Measurements from ENCODE around the gene MMP25. TPM values are rescaled to one million over a fixed set of nuclear protein-coding genes. Genes with fewer than 3 reads are reported as not detected.
A peak's percentile ranks its signal among the peaks of the same experiment; 100 is the strongest.

The MMP25 gene
- total RNA-seq, 1 experiment from 2014 or later = 0.51 TPM

DNA sequence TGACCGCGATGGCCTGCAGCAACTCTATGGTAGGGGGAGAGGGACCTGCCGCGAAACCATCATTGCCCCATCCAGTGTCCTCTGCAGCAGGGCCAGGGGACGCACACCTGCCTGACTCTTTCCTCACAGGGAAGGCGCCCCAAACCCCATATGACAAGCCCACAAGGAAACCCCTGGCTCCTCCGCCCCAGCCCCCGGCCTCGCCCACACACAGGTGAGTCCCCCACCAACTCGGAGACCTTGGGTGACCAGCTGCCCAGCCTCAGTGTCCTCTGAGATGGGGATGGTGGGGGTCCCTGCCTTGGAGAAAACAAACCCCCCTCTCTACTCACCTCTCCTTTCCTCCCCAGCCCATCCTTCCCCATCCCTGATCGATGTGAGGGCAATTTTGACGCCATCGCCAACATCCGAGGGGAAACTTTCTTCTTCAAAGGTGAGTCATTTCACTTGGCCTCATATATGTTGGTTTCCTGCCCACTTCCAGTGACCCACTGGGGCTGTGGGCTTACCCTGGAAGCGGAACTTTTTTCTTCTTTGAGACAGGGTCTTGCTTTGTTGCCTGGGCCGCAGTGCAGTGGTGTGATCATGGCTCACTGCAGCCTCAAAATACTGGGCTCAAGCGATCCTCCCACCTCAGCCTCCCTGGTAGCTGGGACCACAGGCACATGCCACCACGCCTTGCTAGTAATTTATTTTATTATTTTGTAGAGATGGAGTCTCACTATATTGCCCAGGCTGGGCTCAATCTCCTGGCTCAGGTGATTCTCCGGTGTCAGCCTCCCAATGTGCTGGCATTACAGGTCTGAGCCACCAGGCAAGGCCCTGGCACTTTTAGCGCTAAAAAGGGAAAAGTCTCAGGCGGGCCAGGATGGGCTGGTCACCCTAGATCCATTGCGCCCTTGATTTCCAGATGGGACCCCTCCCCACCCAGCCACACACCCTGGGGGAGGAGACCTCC, 11.1 kb downstream of the MMP25 start:
- Histone ChIP-seq H3K27ac (ENCODE audit: low read length) (no peak overlapping the region), H3K79me2 (ENCODE audit: low read length) (no peaks in the 10 kb centered on the region), H3K9ac (ENCODE audit: low read length) (no peak overlapping the region), H3K9me3 (ENCODE audit: low read length) (no peaks in the 10 kb centered on the region), H3F3A (ENCODE audit: low read length, unreplicated experiment) (no peaks in the 10 kb centered on the region), H4K20me1 (ENCODE audit: low read length) (no peaks in the 10 kb centered on the region), H3K4me2 (ENCODE audit: low read length) (peak overlapping the region; percentile 98), H3K4me3 (ENCODE audit: low read length) (peak overlapping the region; percentile 86), H3K4me1 (ENCODE audit: insufficient read depth, low read length) (no peaks in the 10 kb centered on the region), H3K27me3 (ENCODE audit: low read length) (no peaks in the 10 kb centered on the region), H3K9me2 (replicated peaks; ENCODE audit: low read length) (no peaks in the 10 kb centered on the region), H2AFZ (ENCODE audit: low read length) (no peak overlapping the region), H3K36me3 (ENCODE audit: low read depth, low read length) (no peaks in the 10 kb centered on the region)
- ChIA-PET CTCF (no interaction called here), POLR2A (ENCODE audit: unreplicated experiment) (no interaction called here)
- BruUV-seq (replicated peaks) = TSS peak; percentile 35
- ATAC-seq (no peak), DNase-seq (no peak)
- TF ChIP-seq, protein P1, sequence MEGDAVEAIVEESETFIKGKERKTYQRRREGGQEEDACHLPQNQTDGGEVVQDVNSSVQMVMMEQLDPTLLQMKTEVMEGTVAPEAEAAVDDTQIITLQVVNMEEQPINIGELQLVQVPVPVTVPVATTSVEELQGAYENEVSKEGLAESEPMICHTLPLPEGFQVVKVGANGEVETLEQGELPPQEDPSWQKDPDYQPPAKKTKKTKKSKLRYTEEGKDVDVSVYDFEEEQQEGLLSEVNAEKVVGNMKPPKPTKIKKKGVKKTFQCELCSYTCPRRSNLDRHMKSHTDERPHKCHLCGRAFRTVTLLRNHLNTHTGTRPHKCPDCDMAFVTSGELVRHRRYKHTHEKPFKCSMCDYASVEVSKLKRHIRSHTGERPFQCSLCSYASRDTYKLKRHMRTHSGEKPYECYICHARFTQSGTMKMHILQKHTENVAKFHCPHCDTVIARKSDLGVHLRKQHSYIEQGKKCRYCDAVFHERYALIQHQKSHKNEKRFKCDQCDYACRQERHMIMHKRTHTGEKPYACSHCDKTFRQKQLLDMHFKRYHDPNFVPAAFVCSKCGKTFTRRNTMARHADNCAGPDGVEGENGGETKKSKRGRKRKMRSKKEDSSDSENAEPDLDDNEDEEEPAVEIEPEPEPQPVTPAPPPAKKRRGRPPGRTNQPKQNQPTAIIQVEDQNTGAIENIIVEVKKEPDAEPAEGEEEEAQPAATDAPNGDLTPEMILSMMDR (conservative IDR thresholded peaks at IDR 0.05; ENCODE audit: low read depth, low read length) = no peak
- TF ChIP-seq EZH2 (IDR thresholded peaks at IDR 0.05; ENCODE audit: low read length, unreplicated experiment) = no peak
- intact Hi-C loops (cut with micrococcal nuclease) = no loop called here

DNA sequence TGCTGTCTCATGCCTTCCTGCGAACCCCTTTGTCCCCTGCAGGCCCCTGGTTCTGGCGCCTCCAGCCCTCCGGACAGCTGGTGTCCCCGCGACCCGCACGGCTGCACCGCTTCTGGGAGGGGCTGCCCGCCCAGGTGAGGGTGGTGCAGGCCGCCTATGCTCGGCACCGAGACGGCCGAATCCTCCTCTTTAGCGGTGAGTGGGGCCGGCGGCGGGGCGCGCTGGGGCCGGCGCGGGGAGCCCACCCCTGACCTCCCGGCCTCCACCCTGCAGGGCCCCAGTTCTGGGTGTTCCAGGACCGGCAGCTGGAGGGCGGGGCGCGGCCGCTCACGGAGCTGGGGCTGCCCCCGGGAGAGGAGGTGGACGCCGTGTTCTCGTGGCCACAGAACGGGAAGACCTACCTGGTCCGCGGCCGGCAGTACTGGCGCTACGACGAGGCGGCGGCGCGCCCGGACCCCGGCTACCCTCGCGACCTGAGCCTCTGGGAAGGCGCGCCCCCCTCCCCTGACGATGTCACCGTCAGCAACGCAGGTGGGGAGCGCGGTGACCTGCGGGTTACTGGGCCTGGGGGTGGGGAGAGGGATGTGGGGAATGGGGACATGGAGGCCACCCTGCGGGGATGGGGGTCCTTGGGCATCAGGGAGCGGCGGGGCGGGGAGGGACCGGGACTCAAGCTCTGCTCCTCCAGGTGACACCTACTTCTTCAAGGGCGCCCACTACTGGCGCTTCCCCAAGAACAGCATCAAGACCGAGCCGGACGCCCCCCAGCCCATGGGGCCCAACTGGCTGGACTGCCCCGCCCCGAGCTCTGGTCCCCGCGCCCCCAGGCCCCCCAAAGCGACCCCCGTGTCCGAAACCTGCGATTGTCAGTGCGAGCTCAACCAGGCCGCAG, 12.0 kb downstream of the MMP25 start:
- Histone ChIP-seq H3K36me3 (ENCODE audit: low read depth, low read length) (no peaks in the 10 kb centered on the region), H4K20me1 (ENCODE audit: low read length) (no peaks in the 10 kb centered on the region), H3K4me3 (ENCODE audit: low read length) (peak overlapping the region; percentile 86), H3K4me2 (ENCODE audit: low read length) (peak overlapping the region; percentile 98), H3K27me3 (ENCODE audit: low read length) (no peaks in the 10 kb centered on the region), H3K4me1 (ENCODE audit: insufficient read depth, low read length) (no peaks in the 10 kb centered on the region), H2AFZ (ENCODE audit: low read length) (peak overlapping the region; percentile 90), H3F3A (ENCODE audit: low read length, unreplicated experiment) (no peaks in the 10 kb centered on the region), H3K9me3 (ENCODE audit: low read length) (no peaks in the 10 kb centered on the region), H3K9me2 (replicated peaks; ENCODE audit: low read length) (no peaks in the 10 kb centered on the region), H3K9ac (ENCODE audit: low read length) (peak overlapping the region; percentile 88), H3K79me2 (ENCODE audit: low read length) (no peaks in the 10 kb centered on the region), H3K27ac (ENCODE audit: low read length) (no peak overlapping the region)
- POLR2A ChIA-PET (ENCODE audit: unreplicated experiment) = no interaction called here
- no TSS peak for BruUV-seq (replicated peaks)
- intact Hi-C loops (cut with micrococcal nuclease) = loop anchor here (1.0 kb wide), 1 partner anchor 66 kb away; no protein-coding TSS in a partner anchor
- peak; percentile 29 for DNase-seq
- CTCF ChIA-PET = interaction anchor here (0.6 to 1.7 kb wide), 4 partner anchors 13 to 56 kb away, joined by 3 to 9 read pairs (median 6); no protein-coding TSS in a partner anchor
- ATAC-seq = peak; percentile 50
- TF ChIP-seq, protein P1 (conservative IDR thresholded peaks at IDR 0.05; ENCODE audit: low read depth, low read length) = no peak; the same call in 1 of the 2 replicates
- TF ChIP-seq EZH2phosphoT487 (IDR thresholded peaks at IDR 0.05; ENCODE audit: borderline replicate concordance, low read length) = no peak

Measured in PC-3 (cell line).